Lung (tissue), 12 donors: Measurements from ENCODE around the gene HAS3. TPM values are rescaled to one million over a fixed set of nuclear protein-coding genes. Genes with fewer than 3 reads are reported as not detected.

Experiments
- ATAC-seq: fragments of 200-7000 bp; cut with Tn5 transposase; one replicate; pipeline ENCODE4 v1.9.1; 2020; ENCODE audit warnings: moderate number of reproducible peaks; ENCODE audit not compliant: insufficient read depth, low FRiP score
- DNase-seq, 3 donors: peaks; one replicate each; pipeline ENCODE4 v3.0.0-alpha.2; 2013 to 2017
- H3K27ac ChIP-seq, 2 donors: one replicate each; pipeline ENCODE4 v1.5.1; 2013; ENCODE audit warnings: mild to moderate bottlenecking in 2 of 2, moderate library complexity in 2 of 2, control low read depth in 1 of 2, inconsistent platforms in 1 of 2, low read depth in 1 of 2, low read length in 1 of 2
- H3K27me3 ChIP-seq, 3 donors: one replicate each; pipeline ENCODE4 v1.5.1; 2013; ENCODE audit warnings: low read length in 2 of 3; ENCODE audit not compliant: control insufficient read depth in 3 of 3, insufficient read depth in 3 of 3
- H3K36me3 ChIP-seq, 4 donors: one replicate each; pipeline ENCODE4 v1.5.1; 2013; ENCODE audit warnings: low read length in 4 of 4, mild to moderate bottlenecking in 1 of 4, moderate library complexity in 1 of 4; ENCODE audit not compliant: control insufficient read depth in 4 of 4, insufficient read depth in 4 of 4
- H3K4me1 ChIP-seq, 5 donors: one replicate each; pipeline ENCODE4 v1.5.1; 2013; ENCODE audit warnings: low read length in 5 of 5, mild to moderate bottlenecking in 2 of 5, moderate library complexity in 1 of 5; ENCODE audit not compliant: control insufficient read depth in 5 of 5, insufficient read depth in 5 of 5
- H3K4me3 ChIP-seq: one replicate; pipeline ENCODE4 v1.5.1; 2013; ENCODE audit warnings: mild to moderate bottlenecking, control low read depth, moderate library complexity
- H3K9ac ChIP-seq, 2 donors: one replicate each; pipeline ENCODE4 v1.5.1; 2013; ENCODE audit warnings: low read length in 2 of 2, control low read depth in 1 of 2; ENCODE audit not compliant: insufficient read depth in 1 of 2
- H3K9me3 ChIP-seq, 4 donors: one replicate each; pipeline ENCODE4 v1.5.1; 2013; ENCODE audit warnings: low read length in 3 of 4, mild to moderate bottlenecking in 1 of 4, moderate library complexity in 1 of 4; ENCODE audit not compliant: control insufficient read depth in 4 of 4, insufficient read depth in 3 of 4
- WGBS, 2 donors: extraction: QIAGEN DNeasy Blood & Tissue Kit; methylation state at CpG; one replicate each; pipeline ENCODE4 v1.1.7; 2013; 5-methylcytosine and 5-hydroxymethylcytosine counted together
- polyA plus RNA-seq, 2 donors: library from polyadenylated mRNA; stranded (reverse); fragments of 200-250 nt; gene quantifications; one replicate each; pipeline ENCODE4 v1.2.1, GENCODE V29; 2013
- total RNA-seq, 2 donors: library from RNA; depleted of rRNA in 1 of 2; stranded (reverse); fragments of >200 nt in 1 of 2; gene quantifications; one replicate each; pipeline ENCODE4 v1.2.1, GENCODE V29; 2014 to 2021
- TF ChIP-seq, protein P1 (sequence below): IDR thresholded peaks from 2 replicates; pipeline ENCODE4 v1.5.1; 2012; ENCODE audit warnings: mild to moderate bottlenecking; ENCODE audit errors: control extremely low read depth, extremely low read depth
- donor health status: control.
- donor health status: control.
- donor health status: Bipolar disorder and iron deficiency.
- donor health status: healthy.
- donor health status: DM: yes; HTN: yes; CAD: no.

Gene HAS3
- total and polyA plus RNA-seq, 4 donors: 5.1 to 37.5 (median 19.0) TPM

DNA sequence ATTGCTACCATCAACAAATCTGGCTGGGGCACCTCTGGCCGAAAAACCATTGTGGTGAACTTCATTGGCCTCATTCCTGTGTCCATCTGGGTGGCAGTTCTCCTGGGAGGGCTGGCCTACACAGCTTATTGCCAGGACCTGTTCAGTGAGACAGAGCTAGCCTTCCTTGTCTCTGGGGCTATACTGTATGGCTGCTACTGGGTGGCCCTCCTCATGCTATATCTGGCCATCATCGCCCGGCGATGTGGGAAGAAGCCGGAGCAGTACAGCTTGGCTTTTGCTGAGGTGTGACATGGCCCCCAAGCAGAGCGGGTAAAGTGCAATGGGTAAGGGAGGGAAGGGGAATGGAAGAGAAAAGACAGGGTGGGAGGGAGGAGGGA, 9.5 kb downstream of the HAS3 start:
- TF ChIP-seq, protein P1, sequence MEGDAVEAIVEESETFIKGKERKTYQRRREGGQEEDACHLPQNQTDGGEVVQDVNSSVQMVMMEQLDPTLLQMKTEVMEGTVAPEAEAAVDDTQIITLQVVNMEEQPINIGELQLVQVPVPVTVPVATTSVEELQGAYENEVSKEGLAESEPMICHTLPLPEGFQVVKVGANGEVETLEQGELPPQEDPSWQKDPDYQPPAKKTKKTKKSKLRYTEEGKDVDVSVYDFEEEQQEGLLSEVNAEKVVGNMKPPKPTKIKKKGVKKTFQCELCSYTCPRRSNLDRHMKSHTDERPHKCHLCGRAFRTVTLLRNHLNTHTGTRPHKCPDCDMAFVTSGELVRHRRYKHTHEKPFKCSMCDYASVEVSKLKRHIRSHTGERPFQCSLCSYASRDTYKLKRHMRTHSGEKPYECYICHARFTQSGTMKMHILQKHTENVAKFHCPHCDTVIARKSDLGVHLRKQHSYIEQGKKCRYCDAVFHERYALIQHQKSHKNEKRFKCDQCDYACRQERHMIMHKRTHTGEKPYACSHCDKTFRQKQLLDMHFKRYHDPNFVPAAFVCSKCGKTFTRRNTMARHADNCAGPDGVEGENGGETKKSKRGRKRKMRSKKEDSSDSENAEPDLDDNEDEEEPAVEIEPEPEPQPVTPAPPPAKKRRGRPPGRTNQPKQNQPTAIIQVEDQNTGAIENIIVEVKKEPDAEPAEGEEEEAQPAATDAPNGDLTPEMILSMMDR: no peak
- peaks cover 4 to 41% (median 29%) of the 10 kb centered on the region in 4 donors for H3K36me3 ChIP-seq
- DNase-seq (no peak), ATAC-seq (no peak)
- no peaks in the 10 kb centered on the region for H3K27me3 ChIP-seq
- no peak overlapping the region for H3K4me3 ChIP-seq
- no peak overlapping the region for H3K27ac ChIP-seq
- no peak overlapping the region for H3K9ac ChIP-seq
- H3K9me3 ChIP-seq: no peaks in the 10 kb centered on the region
- WGBS, 2 donors: 95 to 98% methylated on average over 6 of the region's 6 CpGs
- H3K4me1 ChIP-seq: peaks cover 0 to 4% (median 0%) of the 10 kb centered on the region in 5 donors

DNA sequence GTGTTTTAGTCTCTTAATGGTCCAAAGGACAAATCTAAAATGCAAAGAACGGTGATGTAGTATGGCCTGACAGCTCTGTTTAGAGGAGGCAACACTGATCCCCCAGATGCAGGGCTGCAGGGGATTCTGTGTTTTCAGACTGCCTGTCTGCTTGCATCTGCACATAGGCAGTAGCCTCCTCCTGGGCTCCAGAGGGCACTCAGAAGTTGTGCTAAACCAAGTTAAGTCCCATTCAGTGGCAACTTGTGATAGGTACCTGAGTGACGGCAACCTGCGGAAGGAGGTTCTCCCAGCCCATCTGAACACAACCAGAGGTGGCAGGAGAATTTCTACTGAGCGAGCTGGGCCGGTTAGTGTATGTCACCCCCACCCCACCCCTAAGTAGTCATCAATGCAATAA, 9.9 kb downstream of the HAS3 start:
- no peak overlapping the region for H3K4me3 ChIP-seq
- H3K36me3 ChIP-seq: peaks cover 5 to 45% (median 31%) of the 10 kb centered on the region in 4 donors
- 95 to 96% methylated on average over 5 of the region's 5 CpGs for WGBS, 2 donors
- no peaks in the 10 kb centered on the region for H3K27me3 ChIP-seq
- TF ChIP-seq, protein P1: no peak
- no peaks in the 10 kb centered on the region for H3K9me3 ChIP-seq
- ATAC-seq (no peak), DNase-seq (no peak)
- no peak overlapping the region for H3K9ac ChIP-seq
- H3K4me1 ChIP-seq: peaks cover 0 to 4% (median 0%) of the 10 kb centered on the region in 5 donors
- no peak overlapping the region for H3K27ac ChIP-seq

DNA sequence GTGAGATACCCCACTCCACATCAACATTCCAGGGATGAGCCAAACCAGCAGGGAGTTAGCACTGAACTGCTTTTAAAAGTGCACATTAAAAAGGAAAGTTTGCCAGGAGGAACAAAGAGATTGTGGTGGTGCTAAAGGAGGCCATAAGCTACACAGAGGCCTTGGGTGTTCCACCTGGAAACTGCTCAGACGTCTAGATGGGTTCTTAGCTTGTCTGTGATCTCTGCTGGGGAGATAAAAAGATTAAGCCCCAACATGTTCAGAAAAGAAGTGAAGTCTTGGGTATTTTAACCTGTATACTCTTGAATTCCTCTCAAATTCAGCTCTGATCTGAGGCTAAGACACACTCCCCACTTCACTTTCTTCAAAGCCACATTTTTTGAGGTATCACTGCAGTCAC, 10.4 kb downstream of the HAS3 start:
- Histone ChIP-seq H3K4me1 (peaks cover 0 to 4% (median 0%) of the 10 kb centered on the region in 5 donors), H3K4me3 (no peak overlapping the region), H3K9me3 (no peaks in the 10 kb centered on the region), H3K27ac (no peak overlapping the region), H3K27me3 (no peaks in the 10 kb centered on the region), H3K36me3 (peaks cover 10 to 49% (median 31%) of the 10 kb centered on the region in 4 donors), H3K9ac (no peak overlapping the region)
- 65 to 86% methylated on average over 1 of the region's 1 CpG for WGBS, 2 donors
- ATAC-seq (no peak), DNase-seq (no peak)
- TF ChIP-seq, protein P1: no peak

DNA sequence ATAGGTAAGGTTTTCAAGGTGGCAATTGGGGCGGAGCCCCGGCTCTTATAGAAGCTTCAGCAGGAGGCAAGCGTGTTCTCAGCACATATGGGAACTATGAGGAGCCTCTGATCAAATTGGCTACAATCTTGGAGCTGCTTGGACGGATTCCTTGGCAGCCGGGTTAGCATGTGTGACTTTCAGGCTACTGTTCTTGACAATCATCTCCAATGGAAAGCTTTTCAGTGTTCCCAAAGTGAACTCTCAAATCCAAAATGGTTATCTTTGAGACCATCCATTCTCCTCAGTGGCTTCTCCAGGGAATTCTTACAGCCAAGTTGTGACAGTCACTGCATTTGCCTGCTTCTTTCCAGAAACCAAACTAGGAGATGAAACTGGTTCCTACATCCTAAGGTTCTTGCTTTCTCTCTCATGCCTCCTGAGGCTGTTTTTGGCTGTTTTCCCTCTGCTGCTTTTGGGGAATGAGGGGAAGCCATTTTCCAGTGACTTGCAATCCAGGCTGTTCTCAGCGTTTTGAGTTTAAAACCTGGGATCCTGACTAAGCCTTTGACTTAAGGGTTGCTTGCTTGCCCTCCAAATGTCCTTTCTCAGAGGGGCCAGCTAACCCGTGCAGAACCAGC, 10.9 kb downstream of the HAS3 start:
- no peak for DNase-seq
- peaks cover 0 to 4% (median 0%) of the 10 kb centered on the region in 5 donors for H3K4me1 ChIP-seq
- peak overlapping the region in 1 of 2 donors; percentile 25 for H3K27ac ChIP-seq
- H3K4me3 ChIP-seq: no peak overlapping the region
- no peaks in the 10 kb centered on the region for H3K27me3 ChIP-seq
- peaks cover 12 to 53% (median 32%) of the 10 kb centered on the region in 4 donors for H3K36me3 ChIP-seq
- H3K9me3 ChIP-seq: no peaks in the 10 kb centered on the region
- 84 to 95% methylated on average over 7 of the region's 7 CpGs for WGBS, 2 donors
- no peak overlapping the region for H3K9ac ChIP-seq
- TF ChIP-seq, protein P1: no peak
- no peak for ATAC-seq
